HG03196 (cell line): ENCODE results near the gene QPCT.
"Not testable (repeated sequence)": the region's sequence is repeated elsewhere in the genome, so short reads cannot be mapped to it uniquely, and the experiment has no call there.

Source experiments
- ATAC-seq: cut with Tn5 transposase; IDR thresholded peaks from one replicate; pipeline ENCODE4 v1.9.1; 2021; ENCODE audit not compliant: unreplicated experiment

Gene QPCT

GRCh38 chr2:37344453-37345361 lies at the start of gene QPCT:
Gene QPCT, plus strand, starts transcription at chr2:37344630. Its CDS starts 102 bp downstream, at chr2:37344732.
- peak; percentile 54 for ATAC-seq

DNA sequence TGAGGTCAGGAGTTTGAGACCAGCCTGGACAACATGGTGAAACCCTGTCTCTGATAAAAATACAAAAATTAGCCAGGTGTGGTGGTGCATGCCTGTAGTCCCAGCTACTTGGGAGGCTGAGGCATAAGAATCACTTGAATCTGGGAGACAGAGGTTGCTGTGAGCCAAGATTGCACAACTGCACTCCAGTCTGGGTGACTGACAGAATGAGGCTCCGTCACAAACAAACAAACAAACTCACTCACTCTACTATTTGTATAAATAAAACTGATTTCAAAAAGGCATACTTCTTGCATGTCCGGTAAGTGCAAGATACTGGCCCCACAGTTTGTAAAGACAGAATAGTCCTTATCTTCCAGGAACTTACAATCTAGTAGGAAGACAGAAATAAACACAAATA lies 49.6 kb upstream of the QPCT start:
- not testable (repeated sequence) for ATAC-seq

GRCh38 chr2:37295469-37296073 lies 48.9 kb upstream of the QPCT start:
- no peak for ATAC-seq

DNA sequence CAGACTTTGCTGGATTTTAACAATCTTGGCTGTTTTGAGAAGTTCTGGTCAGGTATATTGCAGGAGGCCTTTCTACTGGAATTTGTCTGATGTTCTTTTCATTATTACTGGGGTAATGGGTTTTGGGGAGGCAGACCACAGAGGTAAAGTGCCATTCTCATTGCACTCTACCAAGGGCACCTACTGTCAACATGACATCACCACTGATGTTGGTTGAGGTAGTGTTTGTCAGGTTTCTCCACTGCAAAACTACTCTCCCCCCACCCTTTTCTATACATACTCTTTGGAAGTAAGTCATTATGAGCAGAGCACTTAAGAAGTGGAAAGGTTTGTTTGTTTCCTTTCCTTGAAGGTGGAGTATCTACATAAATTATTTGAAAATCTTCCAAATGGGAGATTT lies 46.8 kb upstream of the QPCT start:
- no peak for ATAC-seq

DNA sequence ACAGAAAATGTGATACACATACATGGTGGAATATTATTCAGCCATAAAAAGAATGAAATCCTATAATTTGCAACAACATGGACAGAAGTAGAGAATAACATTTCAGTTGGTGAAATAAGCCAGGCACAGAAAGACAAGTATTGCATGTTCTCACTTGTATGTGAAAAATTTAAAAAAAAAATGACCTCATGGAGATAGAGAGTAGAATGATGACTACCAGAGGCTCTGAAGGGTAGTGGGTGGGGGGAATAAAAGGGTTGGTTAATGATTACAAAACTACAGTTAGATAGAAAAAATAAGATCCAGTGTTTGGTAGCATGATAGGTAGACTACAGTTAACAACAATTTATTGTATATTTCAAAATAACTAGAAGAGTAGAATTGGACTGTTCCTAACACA lies 44.3 kb upstream of the QPCT start:
- ATAC-seq, result no peak

GRCh38 chr2:37300578-37300977 lies 43.9 kb upstream of the QPCT start:
- ATAC-seq, result no peak

- ATAC-seq, result no peak
These were observed 43.0 kb upstream of the QPCT start for GRCh38 chr2:37301408-37301807.

DNA sequence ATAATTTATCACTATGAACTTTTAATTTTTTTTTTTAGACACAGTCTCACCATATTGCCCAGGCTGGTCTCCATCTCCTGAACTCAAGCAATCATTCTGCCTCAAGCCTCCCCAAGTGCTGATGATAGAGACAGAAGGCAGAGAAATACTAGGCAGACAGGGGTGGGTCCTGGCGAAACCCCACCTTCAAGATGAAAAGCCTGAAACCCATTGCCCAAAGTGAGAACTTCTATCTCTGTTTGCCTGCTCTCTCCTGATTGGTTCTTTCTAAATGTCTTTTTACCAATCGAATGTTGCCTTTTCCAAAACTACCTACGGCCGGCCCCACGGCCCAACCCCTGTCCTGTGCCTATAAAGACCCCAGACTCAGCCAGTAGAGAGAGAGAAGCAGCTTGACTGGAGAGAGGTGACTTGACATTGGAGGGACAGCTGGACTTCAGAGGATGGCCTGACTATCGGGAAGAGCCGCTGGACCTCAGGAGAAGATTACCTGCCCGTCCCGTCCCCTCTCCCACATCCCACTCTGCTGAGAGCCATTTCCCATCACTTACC lies 41.7 kb upstream of the QPCT start:
- no peak for ATAC-seq

GRCh38 chr2:37306024-37306423 lies 38.4 kb upstream of the QPCT start:
- no peak for ATAC-seq

DNA sequence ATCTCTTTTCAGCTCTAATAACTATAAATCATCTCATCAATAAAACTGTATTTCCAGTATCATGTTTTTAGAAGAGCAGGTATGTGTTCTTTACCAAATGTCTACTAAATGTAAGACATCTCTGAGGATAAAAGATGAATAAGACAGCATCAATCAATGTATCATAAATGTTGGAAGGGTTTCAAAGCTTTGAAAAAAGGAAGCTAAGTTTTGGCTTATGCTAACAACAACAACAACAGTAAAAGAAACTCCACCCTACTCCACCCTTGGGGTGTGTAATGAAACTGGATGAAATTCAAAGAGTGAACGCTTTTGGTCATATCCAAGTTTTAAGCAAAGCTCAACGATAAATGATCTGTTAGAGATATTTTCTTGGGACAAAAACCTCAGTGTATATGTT lies 36.9 kb upstream of the QPCT start:
- no peak for ATAC-seq

GRCh38 chr2:37315364-37315763 lies 29.1 kb upstream of the QPCT start:
- no peak for ATAC-seq

- ATAC-seq, result no peak
These were observed 28.2 kb upstream of the QPCT start for GRCh38 chr2:37316181-37316580.

- ATAC-seq, result no peak
These were observed 26.7 kb upstream of the QPCT start for GRCh38 chr2:37317746-37318145.

GRCh38 chr2:37318401-37318800 lies 26.0 kb upstream of the QPCT start:
- peak; percentile 68 for ATAC-seq

- no peak for ATAC-seq
These were observed 24.4 kb upstream of the QPCT start for GRCh38 chr2:37319754-37320609.

DNA sequence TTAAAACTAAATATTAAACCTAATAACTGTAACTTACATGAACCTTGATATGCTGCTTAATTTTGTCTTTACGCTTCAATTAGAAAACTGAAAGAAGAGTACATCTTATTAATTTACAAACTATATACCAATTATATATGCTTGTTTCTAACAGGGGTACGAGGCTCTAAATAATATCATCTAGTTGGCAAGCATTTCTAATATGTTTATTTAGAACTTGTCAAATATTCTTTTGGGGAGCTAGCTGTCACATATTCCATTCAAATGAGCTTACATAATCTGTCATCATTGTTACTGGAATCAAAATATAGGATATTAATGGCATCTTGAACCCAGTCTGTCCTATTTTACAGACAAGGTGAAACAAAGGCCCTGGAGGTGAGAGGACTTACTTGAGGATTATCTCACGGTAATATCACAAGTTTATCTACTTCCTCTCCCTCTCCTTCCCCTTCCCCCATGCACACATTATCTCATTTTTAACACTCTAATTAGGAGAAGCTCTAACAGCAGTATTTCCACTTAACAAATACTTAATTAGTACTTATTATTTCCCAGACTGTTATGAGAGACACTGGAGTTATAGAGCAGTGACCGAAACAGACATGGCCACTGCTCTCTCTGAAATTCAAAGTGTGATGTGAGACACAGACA lies 23.3 kb upstream of the QPCT start:
- ATAC-seq, result no peak

DNA sequence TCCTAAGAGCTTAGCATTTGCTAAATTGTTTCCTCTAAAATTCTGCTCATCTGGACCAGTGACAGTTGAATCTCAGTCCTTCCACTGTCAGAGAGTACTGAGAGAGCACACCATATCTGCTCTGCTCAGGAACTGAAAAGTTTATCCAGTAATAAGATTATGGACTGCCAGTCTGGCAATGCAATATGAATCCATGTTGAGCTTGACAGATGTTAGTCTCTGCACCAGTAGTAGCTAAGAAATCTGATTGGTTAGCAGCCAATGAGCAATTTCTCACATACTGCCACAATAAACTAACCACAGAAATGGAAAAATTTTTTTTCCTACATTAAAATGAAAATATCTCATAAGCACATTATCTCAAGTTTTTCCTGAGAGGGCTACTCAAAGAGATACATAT lies 22.1 kb upstream of the QPCT start:
- ATAC-seq, result no peak

DNA sequence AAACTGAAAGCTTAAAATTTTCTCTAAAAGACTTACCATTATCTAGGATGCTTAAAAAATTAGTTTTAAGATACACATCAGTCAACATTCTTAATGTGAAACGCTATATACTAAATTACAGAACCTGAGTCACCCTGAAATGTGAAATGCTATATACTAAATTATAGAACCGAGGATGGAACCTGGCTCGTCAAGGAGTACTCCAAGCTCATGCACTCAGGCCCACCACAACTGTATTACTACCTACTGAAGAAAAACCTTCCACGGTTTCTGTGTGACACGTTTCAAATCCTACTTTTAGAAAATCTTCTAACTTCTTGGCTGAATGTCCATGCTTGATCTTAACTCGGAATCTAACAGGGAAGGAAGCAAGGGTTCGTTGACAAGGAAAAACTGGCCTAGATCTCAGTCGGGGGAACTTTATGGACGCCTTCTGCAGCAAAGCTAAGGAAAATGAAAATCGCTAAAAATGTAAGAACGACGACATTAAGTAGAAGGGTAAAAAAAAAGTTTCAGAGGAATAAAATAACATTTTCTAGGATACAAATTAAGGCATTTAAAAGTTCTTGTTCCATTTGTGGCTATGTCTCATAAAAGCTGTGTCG lies 21.2 kb upstream of the QPCT start:
- ATAC-seq, result no peak

DNA sequence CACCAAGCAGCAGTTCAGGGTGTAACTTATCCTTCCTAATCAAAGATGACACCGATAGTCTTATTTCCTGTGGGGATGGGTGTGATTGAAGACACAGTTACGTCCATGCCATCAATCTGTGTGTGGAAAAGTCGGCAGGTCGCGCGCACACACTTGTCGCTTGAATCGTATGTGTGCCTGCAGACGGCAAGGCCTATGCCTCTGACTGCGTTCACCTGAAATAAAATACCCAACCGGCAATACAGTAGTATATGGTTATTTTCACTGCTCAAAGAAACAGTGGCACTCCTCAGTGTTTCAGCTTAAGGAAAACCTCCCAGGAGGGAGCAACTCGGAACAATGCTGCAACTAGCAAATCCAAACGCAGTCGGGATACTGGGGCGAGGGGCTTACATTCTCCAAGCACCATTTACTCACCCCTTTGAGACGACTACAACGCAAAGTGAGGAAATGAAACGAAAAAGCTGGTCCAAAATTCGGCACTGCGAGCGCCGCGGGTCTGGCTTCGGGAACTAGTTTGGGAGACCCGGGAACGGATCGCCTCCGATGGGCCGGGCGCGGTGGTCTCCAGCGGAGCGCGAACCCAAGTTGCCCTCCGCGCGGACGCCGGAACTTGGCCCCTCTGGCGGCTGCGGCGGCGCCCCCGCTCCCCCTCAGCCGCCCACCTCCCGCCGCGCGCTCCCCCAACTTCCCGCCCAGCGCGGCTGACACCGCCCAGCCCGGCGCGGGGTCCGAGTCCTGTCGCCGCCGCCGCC lies 20.5 kb upstream of the QPCT start:
- peak; percentile 28 for ATAC-seq

GRCh38 chr2:37324536-37324785 lies 20.0 kb upstream of the QPCT start:
- no peak for ATAC-seq
